ENCODE results near the gene NPAS3.

Gene NPAS3

GRCh38 chr14:33790996-33791395 lies 852.3 kb downstream of the NPAS3 start:
- no peak for DNase-seq (ENCODE audit: low read depth)
- in situ Hi-C loops (cut with HindIII; ENCODE audit: low sequenced_read_pairs) = loop anchor here (25.0 kb wide), 1 partner anchor 879 kb away; no protein-coding TSS in a partner anchor
- no peak overlapping the region for H3K4me3 ChIP-seq (ENCODE audit: low read depth, low read length)
- TF ChIP-seq, protein P1, sequence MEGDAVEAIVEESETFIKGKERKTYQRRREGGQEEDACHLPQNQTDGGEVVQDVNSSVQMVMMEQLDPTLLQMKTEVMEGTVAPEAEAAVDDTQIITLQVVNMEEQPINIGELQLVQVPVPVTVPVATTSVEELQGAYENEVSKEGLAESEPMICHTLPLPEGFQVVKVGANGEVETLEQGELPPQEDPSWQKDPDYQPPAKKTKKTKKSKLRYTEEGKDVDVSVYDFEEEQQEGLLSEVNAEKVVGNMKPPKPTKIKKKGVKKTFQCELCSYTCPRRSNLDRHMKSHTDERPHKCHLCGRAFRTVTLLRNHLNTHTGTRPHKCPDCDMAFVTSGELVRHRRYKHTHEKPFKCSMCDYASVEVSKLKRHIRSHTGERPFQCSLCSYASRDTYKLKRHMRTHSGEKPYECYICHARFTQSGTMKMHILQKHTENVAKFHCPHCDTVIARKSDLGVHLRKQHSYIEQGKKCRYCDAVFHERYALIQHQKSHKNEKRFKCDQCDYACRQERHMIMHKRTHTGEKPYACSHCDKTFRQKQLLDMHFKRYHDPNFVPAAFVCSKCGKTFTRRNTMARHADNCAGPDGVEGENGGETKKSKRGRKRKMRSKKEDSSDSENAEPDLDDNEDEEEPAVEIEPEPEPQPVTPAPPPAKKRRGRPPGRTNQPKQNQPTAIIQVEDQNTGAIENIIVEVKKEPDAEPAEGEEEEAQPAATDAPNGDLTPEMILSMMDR (IDR thresholded peaks at IDR 0.05; ENCODE audit: low read depth, low read length, missing control alignments) = no peak

GRCh38 chr14:33792009-33792719 lies 853.5 kb downstream of the NPAS3 start:
- TF ChIP-seq, protein P1 (IDR thresholded peaks at IDR 0.05; ENCODE audit: low read depth, low read length, missing control alignments) = no peak
- no peak overlapping the region for H3K4me3 ChIP-seq (ENCODE audit: low read depth, low read length)
- no peak for DNase-seq (ENCODE audit: low read depth)
- in situ Hi-C loops (cut with HindIII; ENCODE audit: low sequenced_read_pairs) = loop anchor here (25.0 kb wide), 1 partner anchor 880 kb away; no protein-coding TSS in a partner anchor

DNA sequence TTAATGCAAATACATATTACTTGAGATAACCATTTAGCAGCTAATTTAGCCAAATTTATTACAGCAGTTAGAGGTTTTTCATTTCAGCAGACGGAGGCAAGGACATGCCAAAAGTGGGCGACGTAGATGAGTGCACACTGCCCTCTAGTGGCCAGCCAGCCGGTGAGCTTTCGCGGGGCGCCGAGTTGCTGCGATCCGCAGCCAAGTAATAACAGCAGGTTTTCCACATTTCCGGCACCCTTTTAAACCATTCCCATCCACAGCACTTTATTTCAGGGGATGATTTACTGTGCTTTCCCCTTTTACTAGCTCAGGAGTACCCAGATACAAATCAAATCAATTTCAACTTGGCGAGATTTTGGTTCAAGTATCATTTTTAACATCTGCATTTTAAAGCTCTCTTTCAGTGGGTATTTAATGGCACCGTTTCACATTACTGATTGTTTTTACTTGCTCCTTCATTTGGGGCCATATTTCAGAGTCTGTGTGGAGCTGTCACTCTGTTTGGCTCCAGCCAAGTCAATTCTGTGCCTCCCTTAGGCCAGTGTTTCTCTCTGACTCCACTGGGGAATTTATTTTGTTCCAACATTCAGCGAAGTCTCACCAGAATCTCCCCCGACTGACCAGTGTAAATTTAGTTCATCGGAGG lies 854.2 kb downstream of the NPAS3 start:
- no peak overlapping the region for H3K4me3 ChIP-seq (ENCODE audit: low read depth, low read length)
- peak; percentile 74 for DNase-seq (ENCODE audit: low read depth)
- in situ Hi-C loops (cut with HindIII; ENCODE audit: low sequenced_read_pairs) = loop anchor here (25.0 kb wide), 1 partner anchor 881 kb away; no protein-coding TSS in a partner anchor
- TF ChIP-seq, protein P1 (IDR thresholded peaks at IDR 0.05; ENCODE audit: low read depth, low read length, missing control alignments) = peak; percentile 90

- no peak for DNase-seq (ENCODE audit: low read depth)
- H3K4me3 ChIP-seq (ENCODE audit: low read depth, low read length) = no peak overlapping the region
- in situ Hi-C loops (cut with HindIII; ENCODE audit: low sequenced_read_pairs) = loop anchor here (25.0 kb wide), 1 partner anchor 881 kb away; no protein-coding TSS in a partner anchor
- TF ChIP-seq, protein P1 (IDR thresholded peaks at IDR 0.05; ENCODE audit: low read depth, low read length, missing control alignments) = no peak
Measured at GRCh38 chr14:33793398-33794110, 854.9 kb downstream of the NPAS3 start.

DNA sequence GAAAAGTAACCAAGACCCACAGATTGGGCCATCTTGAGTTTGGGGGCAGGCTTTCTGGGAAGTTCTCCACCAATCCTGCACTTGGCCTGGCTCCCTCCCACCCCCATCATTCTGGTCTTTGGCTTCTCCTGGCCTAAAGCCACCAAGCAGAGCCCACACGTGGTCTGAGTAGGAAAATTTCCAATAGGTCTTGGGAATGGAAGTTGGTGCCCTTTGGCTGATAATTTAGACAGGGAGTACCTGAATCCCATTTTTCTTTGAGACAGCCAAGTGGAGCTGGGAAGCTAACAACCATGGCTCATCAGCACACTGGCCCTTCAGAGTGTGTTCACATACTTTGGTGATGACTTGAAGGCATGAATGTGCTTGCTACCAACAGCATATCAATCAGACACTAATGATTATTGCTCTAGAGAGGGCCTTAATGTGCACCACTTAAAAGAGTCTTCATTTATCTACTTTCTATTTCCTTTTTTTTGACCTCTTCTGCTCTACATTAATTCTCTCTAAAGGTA lies 856.2 kb downstream of the NPAS3 start:
- TF ChIP-seq, protein P1 (IDR thresholded peaks at IDR 0.05; ENCODE audit: low read depth, low read length, missing control alignments) = no peak
- no peak for DNase-seq (ENCODE audit: low read depth)
- H3K4me3 ChIP-seq (ENCODE audit: low read depth, low read length) = no peak overlapping the region
- in situ Hi-C loops (cut with HindIII; ENCODE audit: low sequenced_read_pairs) = loop anchor here (5.0 to 25.0 kb wide), 2 partner anchors 883 to 1203 kb away; no protein-coding TSS in a partner anchor

- no peak overlapping the region for H3K4me3 ChIP-seq (ENCODE audit: low read depth, low read length)
- TF ChIP-seq, protein P1 (IDR thresholded peaks at IDR 0.05; ENCODE audit: low read depth, low read length, missing control alignments) = no peak
- no peak for DNase-seq (ENCODE audit: low read depth)
- in situ Hi-C loops (cut with HindIII; ENCODE audit: low sequenced_read_pairs) = loop anchor here (5.0 to 25.0 kb wide), 2 partner anchors 884 to 1204 kb away; no protein-coding TSS in a partner anchor
Measured at GRCh38 chr14:33796356-33796755, 857.7 kb downstream of the NPAS3 start.

Data from astrocyte of the cerebellum (primary cell).